ENCODE measurements around the gene PRKAG3. TPM values are rescaled to one million over a fixed set of nuclear protein-coding genes. Genes with fewer than 3 reads are reported as not detected.
"Not testable (repeated sequence)": the region's sequence is repeated elsewhere in the genome, so short reads cannot be mapped to it uniquely, and the experiment has no call there.

PRKAG3 gene
- total RNA-seq, 1 experiment from 2014 or later = not detected

- no peaks in the 10 kb centered on the region for H3K27me3 ChIP-seq (ENCODE audit: insufficient read depth, low read depth)
- no peak for TF ChIP-seq CTCF (conservative IDR thresholded peaks at IDR 0.05)
- TF ChIP-seq EZH2 (IDR thresholded peaks at IDR 0.05; ENCODE audit: low read depth) = no peak
- no peaks in the 10 kb centered on the region for H3K79me2 ChIP-seq (ENCODE audit: low read depth)
- no peaks in the 10 kb centered on the region for H3K9me2 ChIP-seq (ENCODE audit: insufficient read depth)
- intact Hi-C loops (cut with micrococcal nuclease; ENCODE audit: unreplicated experiment) = loop anchor here (1.0 to 5.0 kb wide), 7 partner anchors 49 to 577 kb away; partner anchors contain the start of genes AAMP, CNOT9, CTDSP1 and PNKD
- H2AFZ ChIP-seq = no peak overlapping the region
- H4K20me1 ChIP-seq (ENCODE audit: insufficient read depth) = no peaks in the 10 kb centered on the region
- H3K4me3 ChIP-seq = no peak overlapping the region
- H3K9me3 ChIP-seq (ENCODE audit: insufficient read depth, low read depth) = no peaks in the 10 kb centered on the region
- peaks cover 48% of the 10 kb centered on the region for H3F3A ChIP-seq (ENCODE audit: insufficient read depth, low read depth)
- ChIA-PET POLR2A (ENCODE audit: unreplicated experiment) (interaction anchor here (0.6 to 0.7 kb wide), 2 partner anchors 44 to 297 kb away, joined by 3 to 8 read pairs; no protein-coding TSS in a partner anchor), CTCF (interaction anchor here (0.6 to 1.4 kb wide), 2 partner anchors 49 to 190 kb away, joined by 3 to 4 read pairs; partner anchors contain the start of genes BCS1L and ZNF142)
- H3K4me1 ChIP-seq (replicated peaks; ENCODE audit: insufficient read depth) = peaks cover 55% of the 10 kb centered on the region
- H3K4me2 ChIP-seq = peak overlapping the region; percentile 65
- H3K36me3 ChIP-seq (ENCODE audit: low read depth) = no peaks in the 10 kb centered on the region
- DNase-seq = peak; percentile 81 to 91
- H3K27ac ChIP-seq = peak overlapping the region; percentile 90
- BruUV-seq (replicated peaks) = no TSS peak
Measured at GRCh38 chr2:218849721-218850120, 18.1 kb upstream of the PRKAG3 start.

- peaks cover 28% of the 10 kb centered on the region for H3F3A ChIP-seq (ENCODE audit: insufficient read depth, low read depth)
- H3K4me1 ChIP-seq (replicated peaks; ENCODE audit: insufficient read depth) = peaks cover 33% of the 10 kb centered on the region
- H2AFZ ChIP-seq; H3K27ac ChIP-seq; H3K9me2 ChIP-seq (ENCODE audit: insufficient read depth); H3K36me3 ChIP-seq (ENCODE audit: low read depth); POLR2A ChIA-PET (ENCODE audit: unreplicated experiment); H4K20me1 ChIP-seq (ENCODE audit: insufficient read depth); H3K27me3 ChIP-seq (ENCODE audit: insufficient read depth, low read depth); DNase-seq; BruUV-seq (replicated peaks); H3K9me3 ChIP-seq (ENCODE audit: insufficient read depth, low read depth); H3K4me3 ChIP-seq; H3K79me2 ChIP-seq (ENCODE audit: low read depth): not testable (repeated sequence)
- intact Hi-C loops (cut with micrococcal nuclease; ENCODE audit: unreplicated experiment) = loop anchor here (1.0 to 5.0 kb wide), 7 partner anchors 119 to 575 kb away; partner anchors contain the start of genes AAMP, CTDSP1, PNKD and TTLL4
- CTCF ChIA-PET = interaction anchor here (0.5 to 1.2 kb wide), 9 partner anchors 24 to 330 kb away, joined by 3 to 12 read pairs (median 5); partner anchors contain the start of genes BCS1L, PLCD4 and ZNF142
- peak overlapping the region; percentile 43; the same call in 1 of the 2 replicates for H3K4me2 ChIP-seq
Measured at GRCh38 chr2:218846963-218847362, 15.4 kb upstream of the PRKAG3 start.

GRCh38 chr2:218844334-218844733 lies 12.7 kb upstream of the PRKAG3 start:
- CTCF ChIA-PET; H3K9me3 ChIP-seq (ENCODE audit: insufficient read depth, low read depth); POLR2A ChIA-PET (ENCODE audit: unreplicated experiment): not testable (repeated sequence)

GRCh38 chr2:218839888-218840287 lies 8.3 kb upstream of the PRKAG3 start:
- Histone ChIP-seq H3K27ac (no peak overlapping the region), H3F3A (ENCODE audit: insufficient read depth, low read depth) (peaks cover 16% of the 10 kb centered on the region), H3K4me1 (replicated peaks; ENCODE audit: insufficient read depth) (peaks cover 31% of the 10 kb centered on the region), H3K9me3 (ENCODE audit: insufficient read depth, low read depth) (peaks cover 7% of the 10 kb centered on the region), H2AFZ (no peak overlapping the region), H3K9me2 (ENCODE audit: insufficient read depth) (no peaks in the 10 kb centered on the region), H3K4me2 (peak overlapping the region; percentile 34; the same call in 1 of the 2 replicates), H3K27me3 (ENCODE audit: insufficient read depth, low read depth) (no peaks in the 10 kb centered on the region), H4K20me1 (ENCODE audit: insufficient read depth) (no peaks in the 10 kb centered on the region), H3K79me2 (ENCODE audit: low read depth) (no peaks in the 10 kb centered on the region), H3K4me3 (no peak overlapping the region), H3K36me3 (ENCODE audit: low read depth) (no peaks in the 10 kb centered on the region)
- DNase-seq = no peak
- no peak for TF ChIP-seq CTCF (conservative IDR thresholded peaks at IDR 0.05)
- TF ChIP-seq EZH2 (IDR thresholded peaks at IDR 0.05; ENCODE audit: low read depth) = no peak
- CTCF ChIA-PET = no interaction called here
- intact Hi-C loops (cut with micrococcal nuclease; ENCODE audit: unreplicated experiment) = no loop called here
- POLR2A ChIA-PET (ENCODE audit: unreplicated experiment) = no interaction called here
- BruUV-seq (replicated peaks) = no TSS peak

More at GRCh38 chr2:218844334-218844733, 12.7 kb upstream of the PRKAG3 start:
- intact Hi-C loops (cut with micrococcal nuclease; ENCODE audit: unreplicated experiment); H4K20me1 ChIP-seq (ENCODE audit: insufficient read depth); H3K9me2 ChIP-seq (ENCODE audit: insufficient read depth); H3K4me2 ChIP-seq; DNase-seq; H2AFZ ChIP-seq; H3K27ac ChIP-seq; BruUV-seq (replicated peaks); H3K4me3 ChIP-seq; H3K36me3 ChIP-seq (ENCODE audit: low read depth); H3K79me2 ChIP-seq (ENCODE audit: low read depth); H3K27me3 ChIP-seq (ENCODE audit: insufficient read depth, low read depth): not testable (repeated sequence)
- H3F3A ChIP-seq (ENCODE audit: insufficient read depth, low read depth) = peaks cover 15% of the 10 kb centered on the region
- H3K4me1 ChIP-seq (replicated peaks; ENCODE audit: insufficient read depth) = peaks cover 24% of the 10 kb centered on the region
